Measurements from ENCODE around the gene ZNF500. TPM values are rescaled to one million over a fixed set of nuclear protein-coding genes. Genes with fewer than 3 reads are reported as not detected.

The ZNF500 gene
- total and polyA plus RNA-seq, 2 donors (not counting 1 experiment from before 2014, with no cell fraction given) = 3.1 to 7.1 TPM

DNA sequence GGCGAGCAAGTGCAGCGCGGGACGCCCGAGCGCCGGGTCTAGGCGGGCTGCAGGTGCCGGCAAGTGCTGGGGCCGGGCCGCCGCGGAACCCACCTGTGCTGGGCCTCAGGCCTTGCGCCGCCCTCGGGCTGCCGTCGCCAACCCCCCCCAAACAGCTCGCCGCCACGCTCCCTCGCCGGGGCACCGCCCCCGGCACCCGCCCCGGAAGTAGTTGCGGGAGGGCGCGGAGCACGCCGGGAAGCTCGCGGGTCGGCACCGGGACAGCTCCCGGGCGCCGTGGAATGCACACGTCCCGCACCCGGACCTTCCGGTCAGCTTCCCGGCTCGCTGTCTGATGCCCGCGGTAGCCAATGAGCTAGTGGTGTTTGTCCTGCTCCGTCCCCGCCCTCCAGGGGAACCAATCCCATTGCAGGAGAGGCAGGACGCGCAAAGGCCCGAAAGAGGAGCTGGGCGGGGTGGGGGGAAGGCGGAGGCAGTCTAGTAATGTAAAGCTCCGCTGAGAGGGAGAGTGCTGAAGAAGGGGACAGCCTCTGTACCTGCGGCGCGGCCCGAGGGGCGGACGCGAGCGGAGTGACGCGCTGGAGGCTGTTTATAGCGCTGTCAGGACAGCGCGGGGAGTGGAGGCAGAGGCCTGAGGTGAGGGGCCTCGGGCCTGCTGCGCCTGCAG, 32.8 kb downstream of the ZNF500 start, which contains the start of the genes ANKS3 and DNAAF8:
Gene ANKS3 (minus strand): TSS at position 209 of the 667 bp plus-strand sequence. CDS start 4,122 bp downstream, outside the sequence.
Gene DNAAF8 (plus strand): TSS at position 475 of the 667 bp plus-strand sequence. CDS start 1,978 bp downstream, outside the sequence.
- Histone ChIP-seq H3K4me1 (ENCODE audit: control insufficient read depth, extremely low read depth, insufficient read depth, low read length) (peaks cover 2% of the 10 kb centered on the region), H3K79me2 (ENCODE audit: control insufficient read depth, insufficient read depth, low read length) (peaks cover 11% of the 10 kb centered on the region), H3K36me3 (ENCODE audit: control insufficient read depth, insufficient read depth, low read length) (peaks cover 3% of the 10 kb centered on the region), H3K4me3 (replicated peaks in 1 of 4; ENCODE audit: control extremely low read depth in 1 of 4, insufficient read depth in 1 of 4, low read depth in 3 of 4, low read length in 4 of 4) (peak within 1 kb of the TSS; percentile 80 to 96 (median 81)), H2AFZ (ENCODE audit: low read length) (peak within 1 kb of the TSS; percentile 94), H4K20me1 (ENCODE audit: control insufficient read depth, extremely low read depth, insufficient read depth, low read length) (no peaks in the 10 kb centered on the region), H3K4me2 (ENCODE audit: extremely low read depth, insufficient read depth, low read length) (peak within 1 kb of the TSS; percentile 93), H3K9me3 (ENCODE audit: control insufficient read depth, insufficient read depth, low read depth, low read length) (no peaks in the 10 kb centered on the region), H3K27ac (ENCODE audit: insufficient read depth, low read length) (peak within 1 kb of the TSS; percentile 74), H3K9ac (ENCODE audit: insufficient read depth, low read length) (peak within 1 kb of the TSS; percentile 86), H3K27me3 (ENCODE audit: control insufficient read depth, insufficient read depth, low read length) (no peaks in the 10 kb centered on the region)
- DNase-seq (ENCODE audit: low read depth in 2 of 2) = peak; percentile 96 to 98
- TF ChIP-seq, protein P1, sequence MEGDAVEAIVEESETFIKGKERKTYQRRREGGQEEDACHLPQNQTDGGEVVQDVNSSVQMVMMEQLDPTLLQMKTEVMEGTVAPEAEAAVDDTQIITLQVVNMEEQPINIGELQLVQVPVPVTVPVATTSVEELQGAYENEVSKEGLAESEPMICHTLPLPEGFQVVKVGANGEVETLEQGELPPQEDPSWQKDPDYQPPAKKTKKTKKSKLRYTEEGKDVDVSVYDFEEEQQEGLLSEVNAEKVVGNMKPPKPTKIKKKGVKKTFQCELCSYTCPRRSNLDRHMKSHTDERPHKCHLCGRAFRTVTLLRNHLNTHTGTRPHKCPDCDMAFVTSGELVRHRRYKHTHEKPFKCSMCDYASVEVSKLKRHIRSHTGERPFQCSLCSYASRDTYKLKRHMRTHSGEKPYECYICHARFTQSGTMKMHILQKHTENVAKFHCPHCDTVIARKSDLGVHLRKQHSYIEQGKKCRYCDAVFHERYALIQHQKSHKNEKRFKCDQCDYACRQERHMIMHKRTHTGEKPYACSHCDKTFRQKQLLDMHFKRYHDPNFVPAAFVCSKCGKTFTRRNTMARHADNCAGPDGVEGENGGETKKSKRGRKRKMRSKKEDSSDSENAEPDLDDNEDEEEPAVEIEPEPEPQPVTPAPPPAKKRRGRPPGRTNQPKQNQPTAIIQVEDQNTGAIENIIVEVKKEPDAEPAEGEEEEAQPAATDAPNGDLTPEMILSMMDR (conservative IDR thresholded peaks at IDR 0.05 in 1 of 2, IDR thresholded peaks at IDR 0.05 in 1 of 2; ENCODE audit: low read depth in 1 of 2, low read length in 2 of 2) = no peak
- TF ChIP-seq EZH2 (IDR thresholded peaks at IDR 0.05; ENCODE audit: low read length, missing control alignments) = no peak

DNA sequence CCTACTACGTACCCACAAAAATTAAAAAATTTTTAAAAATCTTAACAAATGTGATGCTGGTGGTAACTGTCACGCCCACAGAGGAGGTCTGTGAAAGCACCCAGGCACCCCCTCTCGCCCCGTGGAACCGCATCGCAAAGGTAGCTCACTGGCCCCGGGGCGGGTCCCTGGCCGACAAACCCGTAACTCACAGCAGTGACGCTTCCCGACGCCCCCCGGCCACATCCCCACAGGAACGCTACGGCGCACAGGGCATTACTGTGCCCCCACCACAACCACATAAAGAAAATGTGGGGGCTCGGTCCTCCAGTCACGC, 33.3 kb downstream of the ZNF500 start:
- peaks cover 5% of the 10 kb centered on the region for H3K36me3 ChIP-seq (ENCODE audit: control insufficient read depth, insufficient read depth, low read length)
- H3K4me2 ChIP-seq (ENCODE audit: extremely low read depth, insufficient read depth, low read length) = peak overlapping the region; percentile 78
- TF ChIP-seq EZH2 (IDR thresholded peaks at IDR 0.05; ENCODE audit: low read length, missing control alignments) = no peak
- TF ChIP-seq, protein P1 (conservative IDR thresholded peaks at IDR 0.05 in 1 of 2, IDR thresholded peaks at IDR 0.05 in 1 of 2; ENCODE audit: low read depth in 1 of 2, low read length in 2 of 2) = no peak
- no peaks in the 10 kb centered on the region for H3K9me3 ChIP-seq (ENCODE audit: control insufficient read depth, insufficient read depth, low read depth, low read length)
- peak overlapping the region; percentile 80 to 96 (median 80) for H3K4me3 ChIP-seq (replicated peaks in 1 of 4; ENCODE audit: control extremely low read depth in 1 of 4, insufficient read depth in 1 of 4, low read depth in 3 of 4, low read length in 4 of 4)
- no peaks in the 10 kb centered on the region for H4K20me1 ChIP-seq (ENCODE audit: control insufficient read depth, extremely low read depth, insufficient read depth, low read length)
- peaks cover 11% of the 10 kb centered on the region for H3K79me2 ChIP-seq (ENCODE audit: control insufficient read depth, insufficient read depth, low read length)
- peak in 1 of 2 donors; percentile 6 for DNase-seq (ENCODE audit: low read depth in 2 of 2)
- peak overlapping the region; percentile 91 for H2AFZ ChIP-seq (ENCODE audit: low read length)
- H3K4me1 ChIP-seq (ENCODE audit: control insufficient read depth, extremely low read depth, insufficient read depth, low read length) = peaks cover 2% of the 10 kb centered on the region
- peak overlapping the region; percentile 74 for H3K27ac ChIP-seq (ENCODE audit: insufficient read depth, low read length)
- peak overlapping the region; percentile 86 for H3K9ac ChIP-seq (ENCODE audit: insufficient read depth, low read length)
- no peaks in the 10 kb centered on the region for H3K27me3 ChIP-seq (ENCODE audit: control insufficient read depth, insufficient read depth, low read length)

DNA sequence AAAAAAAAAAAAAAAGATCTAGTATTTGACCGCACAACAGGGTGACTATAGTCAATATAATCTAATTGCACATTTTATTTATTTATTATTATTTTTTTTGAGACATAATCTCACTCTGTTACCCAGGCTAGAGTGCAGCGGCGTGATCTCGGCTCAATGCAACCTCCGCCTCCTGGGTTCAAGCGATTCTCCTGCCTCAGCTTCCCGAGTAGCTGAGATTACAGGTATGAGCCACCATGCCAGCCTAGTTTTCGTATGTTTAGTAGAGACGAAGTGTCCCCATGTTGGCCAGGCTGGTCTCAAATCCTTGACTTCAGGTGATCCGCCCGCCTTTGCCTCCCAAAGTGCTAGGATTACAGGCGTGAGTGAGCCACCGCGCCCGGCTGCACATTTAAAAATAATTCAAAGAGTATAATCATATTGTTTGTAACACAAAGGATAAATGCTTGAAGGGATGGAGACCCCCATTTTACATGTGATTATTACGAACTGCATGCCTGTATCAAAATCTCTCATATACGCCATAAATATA, 33.7 kb downstream of the ZNF500 start:
- Histone ChIP-seq H3K27ac (ENCODE audit: insufficient read depth, low read length) (no peak overlapping the region), H4K20me1 (ENCODE audit: control insufficient read depth, extremely low read depth, insufficient read depth, low read length) (no peaks in the 10 kb centered on the region), H3K9me3 (ENCODE audit: control insufficient read depth, insufficient read depth, low read depth, low read length) (no peaks in the 10 kb centered on the region), H2AFZ (ENCODE audit: low read length) (no peak overlapping the region), H3K4me1 (ENCODE audit: control insufficient read depth, extremely low read depth, insufficient read depth, low read length) (peaks cover 2% of the 10 kb centered on the region), H3K36me3 (ENCODE audit: control insufficient read depth, insufficient read depth, low read length) (peaks cover 5% of the 10 kb centered on the region), H3K4me2 (ENCODE audit: extremely low read depth, insufficient read depth, low read length) (peak overlapping the region; percentile 78), H3K79me2 (ENCODE audit: control insufficient read depth, insufficient read depth, low read length) (peaks cover 11% of the 10 kb centered on the region), H3K4me3 (replicated peaks in 1 of 4; ENCODE audit: control extremely low read depth in 1 of 4, insufficient read depth in 1 of 4, low read depth in 3 of 4, low read length in 4 of 4) (peak overlapping the region; percentile 80 to 96 (median 80)), H3K27me3 (ENCODE audit: control insufficient read depth, insufficient read depth, low read length) (no peaks in the 10 kb centered on the region), H3K9ac (ENCODE audit: insufficient read depth, low read length) (peak overlapping the region; percentile 86)
- DNase-seq (ENCODE audit: low read depth in 2 of 2) = no peak
- TF ChIP-seq EZH2 (IDR thresholded peaks at IDR 0.05; ENCODE audit: low read length, missing control alignments) = no peak
- TF ChIP-seq, protein P1 (conservative IDR thresholded peaks at IDR 0.05 in 1 of 2, IDR thresholded peaks at IDR 0.05 in 1 of 2; ENCODE audit: low read depth in 1 of 2, low read length in 2 of 2) = no peak
